GM21619 (cell line): ENCODE data around the gene CYP24A1.

Experiments
- ATAC-seq: cut with Tn5 transposase; IDR thresholded peaks from one replicate; pipeline ENCODE4 v1.9.1; 2021; ENCODE audit not compliant: unreplicated experiment

The CYP24A1 gene

GRCh38 chr20:54174457-54175175 lies 830 bp upstream of the CYP24A1 start:
- ATAC-seq = no peak

DNA sequence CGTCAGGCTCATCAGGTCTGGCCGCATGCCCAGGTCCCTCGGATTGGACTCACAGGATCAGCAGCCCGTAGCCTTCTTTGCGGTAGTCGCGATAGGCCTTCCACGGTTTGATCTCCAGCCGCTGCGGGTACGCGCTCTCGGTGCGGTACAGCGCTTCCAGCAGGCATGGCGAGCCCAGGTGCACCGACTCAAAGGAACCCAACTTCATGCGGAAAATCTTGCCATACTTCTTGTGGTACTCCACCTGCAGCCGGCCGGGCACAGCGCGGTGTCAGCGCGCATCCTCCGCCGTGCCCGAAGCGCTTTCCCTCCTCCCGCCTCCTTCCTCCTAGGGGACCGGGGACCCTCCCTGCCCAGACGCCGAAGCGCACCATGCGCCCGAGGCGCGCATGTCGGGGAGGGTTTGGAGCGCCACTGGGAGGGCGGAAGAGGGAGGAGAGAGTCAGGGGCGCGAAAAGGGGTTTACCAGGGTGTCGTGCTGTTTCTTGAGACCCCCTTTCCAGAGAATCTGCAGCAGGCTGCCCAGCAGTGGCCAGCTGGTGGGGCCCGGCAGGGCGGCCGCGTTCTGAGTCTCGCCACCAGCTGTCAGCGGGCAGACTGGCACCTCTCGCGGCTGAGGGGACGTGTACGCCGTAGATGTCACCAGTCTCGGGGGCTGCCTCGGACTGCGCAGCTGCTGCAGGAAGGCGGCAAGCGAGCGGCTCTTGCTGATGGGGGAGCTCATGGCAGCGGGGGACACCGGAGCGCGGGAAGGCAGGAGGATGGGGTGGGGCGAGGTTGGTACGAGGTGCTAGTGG lies 732 bp downstream of the CYP24A1 start:
- no peak for ATAC-seq

GRCh38 chr20:54172532-54172855 lies 1.3 kb downstream of the CYP24A1 start:
- ATAC-seq = no peak

- ATAC-seq = no peak
These were observed 2.8 kb downstream of the CYP24A1 start for GRCh38 chr20:54170963-54171362.

- ATAC-seq = no peak
These were observed 3.7 kb downstream of the CYP24A1 start for GRCh38 chr20:54170026-54170471.

DNA sequence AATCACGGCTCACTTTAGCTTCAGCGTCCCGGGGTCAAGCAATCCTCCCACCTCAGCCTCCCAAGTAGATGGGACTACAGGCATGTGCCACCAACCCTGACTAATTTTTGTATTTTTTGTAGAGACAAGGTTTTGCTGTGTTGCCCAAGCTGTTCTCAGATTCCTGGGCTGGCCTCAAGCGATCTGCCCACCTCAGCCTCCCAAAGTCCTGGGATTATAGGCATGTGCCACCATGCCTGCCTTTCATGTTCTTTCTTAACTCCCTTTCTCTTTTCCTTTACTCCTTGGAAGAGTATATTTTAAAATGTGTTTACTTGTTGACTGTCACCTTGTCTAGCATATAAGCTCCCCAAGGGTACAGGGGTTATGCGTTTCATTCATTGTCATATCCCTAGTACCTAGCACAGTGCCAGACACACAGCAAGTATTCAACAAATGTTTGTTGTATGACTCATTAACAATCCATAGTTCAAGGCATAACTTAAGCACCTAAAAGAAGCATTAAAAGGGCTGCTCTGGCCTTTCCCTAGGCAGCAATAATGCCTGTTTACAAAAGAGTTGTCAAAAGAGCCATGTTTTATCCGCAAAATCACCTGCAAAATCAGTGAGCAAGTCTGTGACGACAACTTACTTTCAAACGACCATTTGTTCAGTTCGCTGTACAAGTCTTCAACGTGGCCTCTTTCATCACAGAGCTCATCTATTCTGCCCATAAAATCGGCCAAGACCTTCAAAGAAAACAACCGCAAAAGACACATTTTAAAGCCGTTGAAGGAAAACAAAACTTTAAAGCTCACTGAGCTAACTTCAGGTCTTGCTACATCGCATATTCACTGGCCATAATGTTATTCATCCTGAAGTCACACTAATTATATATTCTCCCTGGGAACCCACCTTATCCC lies 4.6 kb downstream of the CYP24A1 start:
- ATAC-seq = no peak

- ATAC-seq = no peak
These were observed 5.6 kb downstream of the CYP24A1 start for GRCh38 chr20:54167909-54168872.

- ATAC-seq = no peak
These were observed 6.7 kb downstream of the CYP24A1 start for GRCh38 chr20:54166987-54167662.

DNA sequence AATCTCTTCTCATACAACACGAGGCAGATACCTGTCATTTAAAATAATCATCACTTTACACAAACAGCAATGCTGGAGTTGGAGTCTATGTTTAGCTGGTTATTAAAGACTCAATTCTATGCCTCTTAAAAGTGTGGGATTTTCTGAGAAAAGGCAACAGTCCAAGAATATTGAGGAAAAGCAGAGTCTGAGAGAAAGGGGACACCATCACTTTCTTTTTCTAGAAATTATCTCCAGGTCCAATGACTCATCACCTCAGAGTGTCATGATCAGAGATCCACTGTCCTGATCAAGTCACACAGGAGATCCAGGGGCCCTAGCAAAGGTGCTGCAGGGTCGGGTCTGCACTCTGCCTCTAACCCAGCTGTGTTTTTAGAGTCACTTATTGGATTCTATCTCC lies 8.0 kb downstream of the CYP24A1 start:
- ATAC-seq = no peak

DNA sequence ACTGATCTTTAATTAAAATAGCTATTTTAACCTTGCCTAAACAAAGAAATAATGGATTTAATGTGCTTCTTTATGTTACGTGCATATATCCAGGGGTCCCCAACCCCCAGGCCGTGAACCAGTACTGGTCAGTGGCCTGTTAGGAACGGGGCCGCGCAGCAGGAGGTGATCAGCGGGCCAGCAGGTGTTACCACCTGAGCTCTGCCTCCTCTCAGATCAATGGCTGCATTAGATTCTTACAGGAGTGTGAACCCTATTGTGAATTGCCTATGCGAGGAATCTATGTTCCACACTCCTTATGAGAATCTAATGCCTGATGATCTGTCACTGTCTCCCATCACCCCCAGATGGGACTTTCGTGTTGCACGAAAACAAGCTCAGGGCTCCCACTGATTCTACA lies 8.8 kb downstream of the CYP24A1 start:
- ATAC-seq = no peak

GRCh38 chr20:54163402-54163801 lies 10.4 kb downstream of the CYP24A1 start:
- no peak for ATAC-seq

DNA sequence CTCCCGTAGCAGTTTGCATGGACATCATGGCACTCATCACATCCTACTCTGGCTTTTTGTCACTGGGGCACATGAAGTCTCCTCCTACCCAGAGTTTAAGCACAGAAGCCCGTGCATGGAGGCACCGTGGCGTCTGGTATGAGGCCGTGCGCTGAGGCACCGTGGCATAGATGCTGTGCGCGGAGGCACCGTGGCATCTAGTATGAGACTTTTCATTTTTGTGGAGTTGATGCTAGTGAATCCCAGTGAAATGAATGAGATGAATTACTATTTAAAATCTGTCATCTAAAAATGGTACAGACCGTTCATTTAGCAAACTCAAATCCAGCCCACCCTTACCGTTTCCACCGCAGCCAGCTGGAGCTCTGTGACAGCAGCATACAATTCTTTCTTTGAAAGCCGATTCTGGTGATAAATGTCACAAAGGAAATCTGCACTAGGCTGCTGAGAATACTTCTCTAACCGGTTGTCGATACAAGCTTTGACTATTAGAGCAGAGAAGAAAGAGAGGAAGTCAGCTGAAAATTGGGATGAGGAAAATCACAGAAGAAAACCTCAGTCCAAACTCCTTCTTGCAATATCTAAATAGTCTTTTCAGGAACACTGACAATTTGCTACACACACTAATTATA lies 11.3 kb downstream of the CYP24A1 start:
- no peak for ATAC-seq

- ATAC-seq = no peak
These were observed 12.0 kb downstream of the CYP24A1 start for GRCh38 chr20:54161821-54162149.

DNA sequence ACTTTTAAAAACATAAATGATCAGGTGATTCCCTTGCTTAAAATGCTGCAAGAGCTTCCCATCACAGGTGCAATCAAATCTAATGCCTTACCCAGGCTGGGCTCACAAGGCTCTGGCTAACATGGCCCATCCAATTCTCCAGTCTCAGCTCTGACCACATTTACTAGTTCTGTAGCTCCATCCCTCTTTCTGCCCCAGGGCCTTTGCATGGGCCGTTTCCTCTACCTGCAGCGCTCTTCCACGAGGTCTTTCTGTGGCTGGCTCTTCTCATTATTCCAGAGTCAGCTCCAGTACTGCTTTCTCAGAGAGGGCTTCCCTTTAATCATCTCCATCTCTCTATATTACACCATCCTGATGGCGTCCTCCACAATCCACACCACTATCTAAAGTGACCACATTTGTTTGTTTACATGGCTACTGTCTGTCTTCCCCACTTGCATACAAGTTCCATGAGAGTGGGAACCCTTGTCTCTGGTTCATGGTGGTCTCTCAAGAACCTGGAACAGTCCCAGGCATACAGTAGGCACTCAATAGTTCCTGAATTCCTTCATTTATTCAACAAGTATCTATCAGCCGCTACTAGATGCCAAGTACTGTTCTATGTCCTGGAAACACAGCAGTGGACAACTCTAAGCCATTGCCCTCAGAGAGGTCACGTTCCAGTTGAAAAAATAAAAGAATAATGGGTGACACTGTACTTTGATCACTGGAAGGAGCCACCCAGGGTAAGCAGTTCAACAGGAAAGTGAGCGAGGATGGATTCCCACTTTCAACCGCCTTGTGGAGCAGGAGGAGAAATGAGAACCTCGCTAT lies 12.6 kb downstream of the CYP24A1 start:
- ATAC-seq = no peak

- no peak for ATAC-seq
These were observed 13.4 kb downstream of the CYP24A1 start for GRCh38 chr20:54160065-54161007.

GRCh38 chr20:54158856-54159418 lies 14.8 kb downstream of the CYP24A1 start:
- ATAC-seq = no peak

GRCh38 chr20:54158226-54158625 lies 15.6 kb downstream of the CYP24A1 start:
- ATAC-seq = no peak
